Germinal center (tissue), 1 donor: ENCODE data around the gene SGMS1.
"Not testable (repeated sequence)": the region's sequence is repeated elsewhere in the genome, so short reads cannot be mapped to it uniquely, and the experiment has no call there.

Experiments
- DNase-seq: peaks from one replicate; pipeline ENCODE4 v3.0.0; 2012; ENCODE audit warnings: mixed read lengths, low spot score

SGMS1 gene

GRCh38 chr10:50580262-50580891 lies 43.4 kb downstream of the SGMS1 start:
- DNase-seq, result no peak

- no peak for DNase-seq
Measured at GRCh38 chr10:50579491-50580261, 44.1 kb downstream of the SGMS1 start.

- DNase-seq, result no peak
Measured at GRCh38 chr10:50578949-50579348, 44.8 kb downstream of the SGMS1 start.

GRCh38 chr10:50577681-50578350 lies 45.9 kb downstream of the SGMS1 start:
- DNase-seq, result no peak

GRCh38 chr10:50577010-50577409 lies 46.7 kb downstream of the SGMS1 start:
- DNase-seq, result no peak

GRCh38 chr10:50576245-50576815 lies 47.4 kb downstream of the SGMS1 start:
- DNase-seq, result no peak

GRCh38 chr10:50575477-50576244 lies 48.1 kb downstream of the SGMS1 start:
- no peak for DNase-seq

- DNase-seq, result no peak
Measured at GRCh38 chr10:50574931-50575330, 48.8 kb downstream of the SGMS1 start.

GRCh38 chr10:50574305-50574704 lies 49.5 kb downstream of the SGMS1 start:
- no peak for DNase-seq

- no peak for DNase-seq
Measured at GRCh38 chr10:50572017-50572491, 51.7 kb downstream of the SGMS1 start.

GRCh38 chr10:50568750-50569149 lies 55.0 kb downstream of the SGMS1 start:
- DNase-seq, result not testable (repeated sequence)

GRCh38 chr10:50567384-50567783 lies 56.4 kb downstream of the SGMS1 start:
- no peak for DNase-seq

GRCh38 chr10:50566150-50566549 lies 57.6 kb downstream of the SGMS1 start:
- no peak for DNase-seq

GRCh38 chr10:50565301-50566083 lies 58.3 kb downstream of the SGMS1 start:
- DNase-seq, result no peak

GRCh38 chr10:50563906-50564305 lies 59.9 kb downstream of the SGMS1 start:
- DNase-seq, result no peak

- DNase-seq, result peak; percentile 9
Measured at GRCh38 chr10:50561816-50562215, 61.9 kb downstream of the SGMS1 start.

- no peak for DNase-seq
Measured at GRCh38 chr10:50561266-50561665, 62.5 kb downstream of the SGMS1 start.

- no peak for DNase-seq
Measured at GRCh38 chr10:50560370-50560769, 63.4 kb downstream of the SGMS1 start.

GRCh38 chr10:50558371-50558770 lies 65.4 kb downstream of the SGMS1 start:
- no peak for DNase-seq

- DNase-seq, result no peak
Measured at GRCh38 chr10:50557130-50557682, 66.5 kb downstream of the SGMS1 start.
